Measurements from ENCODE around the gene CDK6.

The CDK6 gene

GRCh38 chr7:92702535-92702934, 133.8 kb downstream of the CDK6 start:
- no peak for DNase-seq (ENCODE audit: low read depth)
- TF ChIP-seq, protein P1, sequence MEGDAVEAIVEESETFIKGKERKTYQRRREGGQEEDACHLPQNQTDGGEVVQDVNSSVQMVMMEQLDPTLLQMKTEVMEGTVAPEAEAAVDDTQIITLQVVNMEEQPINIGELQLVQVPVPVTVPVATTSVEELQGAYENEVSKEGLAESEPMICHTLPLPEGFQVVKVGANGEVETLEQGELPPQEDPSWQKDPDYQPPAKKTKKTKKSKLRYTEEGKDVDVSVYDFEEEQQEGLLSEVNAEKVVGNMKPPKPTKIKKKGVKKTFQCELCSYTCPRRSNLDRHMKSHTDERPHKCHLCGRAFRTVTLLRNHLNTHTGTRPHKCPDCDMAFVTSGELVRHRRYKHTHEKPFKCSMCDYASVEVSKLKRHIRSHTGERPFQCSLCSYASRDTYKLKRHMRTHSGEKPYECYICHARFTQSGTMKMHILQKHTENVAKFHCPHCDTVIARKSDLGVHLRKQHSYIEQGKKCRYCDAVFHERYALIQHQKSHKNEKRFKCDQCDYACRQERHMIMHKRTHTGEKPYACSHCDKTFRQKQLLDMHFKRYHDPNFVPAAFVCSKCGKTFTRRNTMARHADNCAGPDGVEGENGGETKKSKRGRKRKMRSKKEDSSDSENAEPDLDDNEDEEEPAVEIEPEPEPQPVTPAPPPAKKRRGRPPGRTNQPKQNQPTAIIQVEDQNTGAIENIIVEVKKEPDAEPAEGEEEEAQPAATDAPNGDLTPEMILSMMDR (IDR thresholded peaks at IDR 0.05; ENCODE audit: low read depth, low read length, missing control alignments): no peak

DNA sequence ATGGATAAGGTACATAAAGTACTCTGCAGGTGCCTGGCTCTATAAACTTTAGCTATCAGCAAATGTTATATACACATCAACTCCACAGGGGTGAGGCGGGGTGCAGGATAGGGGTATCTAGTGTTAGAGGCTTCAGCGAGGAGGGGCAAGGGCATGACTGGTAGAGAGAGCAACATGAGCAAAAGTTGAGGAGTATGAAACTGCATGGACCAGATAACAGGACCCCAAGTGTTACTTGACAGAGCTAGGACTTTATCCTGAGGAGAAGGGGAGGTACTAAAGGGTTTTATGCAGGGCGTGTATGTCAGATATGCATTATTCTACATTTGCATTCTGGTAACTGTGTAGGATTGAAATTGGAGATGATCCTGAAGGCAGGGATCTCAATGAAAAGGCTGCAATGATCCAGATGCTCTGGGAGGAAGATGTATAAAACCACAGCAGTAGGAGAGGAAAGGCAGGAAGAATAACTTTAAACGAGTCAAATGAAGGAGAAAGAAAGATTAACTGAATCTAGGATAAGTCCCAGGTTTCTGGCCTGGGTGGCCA, 136.3 kb downstream of the CDK6 start:
- no peak for DNase-seq (ENCODE audit: low read depth)
- H3K4me3 ChIP-seq (ENCODE audit: low read depth, low read length): no peak overlapping the region
- TF ChIP-seq, protein P1 (IDR thresholded peaks at IDR 0.05; ENCODE audit: low read depth, low read length, missing control alignments): no peak
- in situ Hi-C loops (cut with HindIII; ENCODE audit: low sequenced_read_pairs): no loop called here

More at GRCh38 chr7:92702535-92702934, 133.8 kb downstream of the CDK6 start:
- in situ Hi-C loops (cut with HindIII; ENCODE audit: low sequenced_read_pairs): no loop called here
- H3K4me3 ChIP-seq (ENCODE audit: low read depth, low read length): no peak overlapping the region

DNA sequence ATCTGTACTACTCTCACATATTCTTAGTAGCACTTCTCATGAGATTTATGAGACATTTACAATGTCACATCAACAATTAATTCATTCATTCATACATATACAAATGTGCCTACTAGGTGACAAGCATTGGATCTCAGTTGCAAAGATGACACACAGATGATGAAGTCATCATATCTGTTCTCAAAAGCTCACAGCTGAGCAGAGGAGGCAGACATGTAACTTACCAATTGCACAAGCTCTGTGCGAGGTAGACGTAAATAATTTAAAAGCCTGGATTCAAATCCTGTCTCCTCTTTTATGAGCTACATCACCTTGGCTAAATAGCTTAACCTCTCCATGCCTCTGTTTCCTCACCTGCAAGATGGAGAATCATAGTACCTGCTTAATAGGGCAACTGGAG, 136.8 kb downstream of the CDK6 start:
- TF ChIP-seq, protein P1 (IDR thresholded peaks at IDR 0.05; ENCODE audit: low read depth, low read length, missing control alignments): no peak
- no peak for DNase-seq (ENCODE audit: low read depth)
- in situ Hi-C loops (cut with HindIII; ENCODE audit: low sequenced_read_pairs): no loop called here
- no peak overlapping the region for H3K4me3 ChIP-seq (ENCODE audit: low read depth, low read length)

DNA sequence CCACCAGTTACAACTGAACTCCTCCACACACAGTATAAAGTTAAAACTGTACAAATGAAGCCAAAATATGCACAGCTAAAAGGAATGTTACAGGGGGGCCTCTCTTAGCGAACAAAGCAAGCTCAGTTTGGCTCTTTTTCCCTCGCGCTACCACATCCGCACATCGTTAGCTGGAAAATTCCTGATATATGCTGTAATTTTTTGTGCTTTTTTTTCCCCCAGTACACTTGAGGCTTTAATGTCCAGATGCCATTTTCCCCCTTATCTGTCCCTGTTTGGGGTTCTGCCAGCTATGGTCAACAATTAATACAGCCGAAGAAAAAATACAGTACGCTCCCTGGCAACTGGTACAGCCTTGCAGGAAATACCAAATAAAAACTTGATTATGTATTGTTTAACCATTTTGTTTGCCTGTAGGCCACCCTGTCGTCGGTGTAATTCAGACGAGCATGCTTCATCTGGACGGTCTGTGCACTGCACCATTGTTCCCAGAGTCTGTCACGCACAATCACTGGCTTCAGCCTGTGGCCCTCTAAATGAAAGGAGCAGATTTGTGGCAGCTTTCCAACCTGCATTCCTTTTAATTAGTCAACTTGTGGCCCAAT, 138.0 kb downstream of the CDK6 start:
- no peak overlapping the region for H3K4me3 ChIP-seq (ENCODE audit: low read depth, low read length)
- TF ChIP-seq, protein P1 (IDR thresholded peaks at IDR 0.05; ENCODE audit: low read depth, low read length, missing control alignments): no peak
- in situ Hi-C loops (cut with HindIII; ENCODE audit: low sequenced_read_pairs): no loop called here
- DNase-seq (ENCODE audit: low read depth): peak; percentile 95

DNA sequence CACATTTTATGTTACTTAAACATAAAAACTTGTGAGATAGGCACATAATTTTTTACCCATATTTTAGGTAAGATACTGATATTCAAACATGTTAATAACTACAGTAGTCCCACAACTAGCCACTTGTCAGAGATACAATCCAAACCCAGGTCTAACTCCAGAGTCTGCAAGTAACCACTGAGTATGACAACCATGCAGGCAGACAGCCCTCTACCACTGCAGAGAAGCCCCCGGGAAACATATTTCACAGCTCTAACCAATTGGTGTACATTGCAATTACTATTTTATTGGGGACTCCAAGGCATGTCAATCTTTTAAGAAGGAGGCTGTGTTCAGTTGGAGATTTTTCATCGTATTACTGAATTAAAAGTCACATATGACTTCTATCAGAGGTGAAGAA, 139.0 kb downstream of the CDK6 start:
- TF ChIP-seq, protein P1 (IDR thresholded peaks at IDR 0.05; ENCODE audit: low read depth, low read length, missing control alignments): no peak
- in situ Hi-C loops (cut with HindIII; ENCODE audit: low sequenced_read_pairs): no loop called here
- H3K4me3 ChIP-seq (ENCODE audit: low read depth, low read length): no peak overlapping the region
- DNase-seq (ENCODE audit: low read depth): no peak

DNA sequence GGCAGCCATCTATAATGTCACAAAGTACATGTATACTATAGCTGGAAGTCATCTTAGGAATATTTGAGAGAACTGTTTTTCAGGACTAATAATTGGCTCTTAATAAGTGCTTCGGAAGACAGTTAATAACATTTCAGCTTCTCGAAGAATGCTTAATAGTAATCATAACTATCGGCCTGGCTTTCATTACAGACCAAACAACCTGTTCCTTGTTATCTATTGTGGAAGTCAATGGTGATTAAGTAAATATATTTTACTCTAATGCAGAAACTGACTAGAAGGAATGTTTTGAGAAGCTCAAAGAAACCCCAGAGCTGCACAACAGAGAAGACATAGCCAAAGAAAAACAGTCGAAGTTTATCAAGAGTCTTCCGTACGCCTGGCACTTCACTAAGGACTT, 139.4 kb downstream of the CDK6 start:
- no peak for DNase-seq (ENCODE audit: low read depth)
- in situ Hi-C loops (cut with HindIII; ENCODE audit: low sequenced_read_pairs): no loop called here
- no peak overlapping the region for H3K4me3 ChIP-seq (ENCODE audit: low read depth, low read length)
- TF ChIP-seq, protein P1 (IDR thresholded peaks at IDR 0.05; ENCODE audit: low read depth, low read length, missing control alignments): no peak
